Prostate gland (tissue), 2 donors: Measurements from ENCODE around the gene ASB11. TPM values are rescaled to one million over a fixed set of nuclear protein-coding genes. Genes with fewer than 3 reads are reported as not detected.

Source experiments
- DNase-seq: peaks from one replicate; pipeline ENCODE4 v3.0.0-alpha.2; 2019; ENCODE audit warnings: low spot score
- H3K27ac ChIP-seq, 2 donors: fragments of 200-600 bp; sonication (generic); 2 replicates each; pipeline ENCODE4 v1.5.1; 2017 to 2019
- H3K27me3 ChIP-seq: fragments of 200-600 bp; sonication (generic); replicated peaks from 2 replicates; pipeline ENCODE4 v1.5.1; 2019; ENCODE audit not compliant: insufficient read depth
- H3K36me3 ChIP-seq, 2 donors: fragments of 200-600 bp; sonication (generic); 1 replicate in 1 of 2; 2 replicates in 1 of 2; pipeline versions ENCODE4 v1.5.1 to v1.8.1; 2017 to 2019
- H3K4me1 ChIP-seq: fragments of 200-600 bp; sonication (generic); replicated peaks from 2 replicates; pipeline ENCODE4 v1.5.1; 2019
- H3K4me3 ChIP-seq, 2 donors: fragments of 200-600 bp; sonication (generic); 2 replicates each; pipeline ENCODE4 v1.5.1; 2017 to 2019
- H3K9me3 ChIP-seq: fragments of 200-600 bp; sonication (generic); 2 replicates; pipeline ENCODE4 v1.5.1; 2017
- CTCF ChIP-seq, 4 experiments: fragments of 200-600 bp in 2 of 4; fragments of 450-650 bp in 2 of 4; sonication (generic) in 2 of 4; IDR thresholded peaks; 1 replicate in 3 of 4; 2 replicates in 1 of 4; pipeline ENCODE4 v1.5.1; 2016 to 2019; ENCODE audit warnings: antibody characterized with exemption in 4 of 4, mild to moderate bottlenecking in 2 of 4, moderate library complexity in 2 of 4
- POLR2A ChIP-seq: fragments of 450-650 bp; IDR thresholded peaks from one replicate; pipeline ENCODE4 v1.6.1; 2016; ENCODE audit warnings: antibody characterized with exemption, mild to moderate bottlenecking
- POLR2AphosphoS5 ChIP-seq: sonication (generic); formaldehyde crosslinking; IDR thresholded peaks from one replicate; pipeline ENCODE4 v1.6.1; 2017; ENCODE audit warnings: antibody characterized with exemption
- WGBS: methylation state at CpG from one replicate; pipeline ENCODE4 v1.1.5; 2018; 5-methylcytosine and 5-hydroxymethylcytosine counted together
- intact Hi-C: fragments of 100-400 bp; cut with DNase I; formaldehyde crosslinking; loops from one replicate; pipeline ENCODE4 v1.14.2; 2022
- total RNA-seq, 2 donors: library from RNA; depleted of rRNA; stranded (reverse); fragments of >200 nt; gene quantifications; one replicate each; pipeline ENCODE4 v1.1.0, GENCODE V29; 2016

Gene ASB11
- under 1 TPM in 1 of 2 donors, not detected in 1; 0.46 TPM for total RNA-seq

- no peaks in the 10 kb centered on the region for H3K9me3 ChIP-seq
- WGBS, result 32% methylated on average over 3 of the region's 3 CpGs
- no peak within 1 kb of the TSS for H3K4me3 ChIP-seq
- no peaks in the 10 kb centered on the region for H3K36me3 ChIP-seq
- no peaks in the 10 kb centered on the region for H3K4me1 ChIP-seq
- intact Hi-C loops, result no loop called here
- H3K27me3 ChIP-seq, result no peaks in the 10 kb centered on the region
- no peak for DNase-seq
- no peak within 1 kb of the TSS for H3K27ac ChIP-seq
- TF ChIP-seq POLR2AphosphoS5 (no peak), POLR2A (no peak), CTCF (IDR thresholded peaks at IDR 0.05) (no peak)
Measured at GRCh38 chrX:15315509-15315908, at the start of gene ASB11. ASB11 (minus strand) TSS chrX:15315640; CDS start chrX:15315605, 35 bp downstream.

- no peak for DNase-seq
- WGBS, result 84% methylated on average over 2 of the region's 2 CpGs
- TF ChIP-seq POLR2A (no peak), POLR2AphosphoS5 (no peak), CTCF (IDR thresholded peaks at IDR 0.05) (no peak)
- Histone ChIP-seq H3K27ac (no peak overlapping the region), H3K4me1 (no peaks in the 10 kb centered on the region), H3K4me3 (no peak overlapping the region), H3K36me3 (no peaks in the 10 kb centered on the region), H3K27me3 (no peaks in the 10 kb centered on the region), H3K9me3 (no peaks in the 10 kb centered on the region)
- intact Hi-C loops, result no loop called here
Measured at GRCh38 chrX:15359701-15360100, 44.3 kb upstream of the ASB11 start.

GRCh38 chrX:15358533-15358932 lies 43.1 kb upstream of the ASB11 start:
- Histone ChIP-seq H3K36me3 (no peaks in the 10 kb centered on the region), H3K9me3 (no peaks in the 10 kb centered on the region), H3K4me1 (no peaks in the 10 kb centered on the region), H3K27ac (no peak overlapping the region), H3K27me3 (no peaks in the 10 kb centered on the region), H3K4me3 (no peak overlapping the region)
- WGBS, result 90% methylated on average over 2 of the region's 2 CpGs
- DNase-seq, result no peak
- TF ChIP-seq CTCF (IDR thresholded peaks at IDR 0.05), result no peak
- no peak for TF ChIP-seq POLR2AphosphoS5
- no peak for TF ChIP-seq POLR2A
- intact Hi-C loops, result no loop called here

GRCh38 chrX:15356444-15356843 lies 41.0 kb upstream of the ASB11 start:
- no peak overlapping the region for H3K4me3 ChIP-seq
- H3K36me3 ChIP-seq, result no peaks in the 10 kb centered on the region
- DNase-seq, result no peak
- WGBS, result 75% methylated on average over 1 of the region's 1 CpG
- TF ChIP-seq POLR2AphosphoS5 (no peak), CTCF (IDR thresholded peaks at IDR 0.05) (no peak), POLR2A (no peak)
- no peaks in the 10 kb centered on the region for H3K4me1 ChIP-seq
- H3K27me3 ChIP-seq, result no peaks in the 10 kb centered on the region
- H3K9me3 ChIP-seq, result no peaks in the 10 kb centered on the region
- intact Hi-C loops, result no loop called here
- no peak overlapping the region for H3K27ac ChIP-seq

GRCh38 chrX:15350329-15350996 lies 35.0 kb upstream of the ASB11 start:
- no peak for TF ChIP-seq POLR2AphosphoS5
- intact Hi-C loops, result loop anchor here (2.0 kb wide), 1 partner anchor 118 kb away; no protein-coding TSS in a partner anchor
- Histone ChIP-seq H3K9me3 (no peaks in the 10 kb centered on the region), H3K27me3 (no peaks in the 10 kb centered on the region), H3K36me3 (no peaks in the 10 kb centered on the region), H3K4me1 (no peaks in the 10 kb centered on the region), H3K27ac (no peak overlapping the region), H3K4me3 (no peak overlapping the region)
- no peak for DNase-seq
- WGBS, result 86% methylated on average over 7 of the region's 8 CpGs
